GM20000 (cell line): ENCODE results near the gene DNAJC11.
"Not testable (repeated sequence)": the region's sequence is repeated elsewhere in the genome, so short reads cannot be mapped to it uniquely, and the experiment has no call there.

Experiments used
- DNase-seq: peaks from one replicate; pipeline ENCODE4 v3.0.0; 2012; ENCODE audit warnings: low spot score
- CTCF ChIP-seq: IDR thresholded peaks from 2 replicates; pipeline ENCODE4 v1.5.1; 2012; ENCODE audit warnings: mild to moderate bottlenecking, control low read depth; ENCODE audit errors: extremely low read depth, missing control alignments

DNAJC11 gene

GRCh38 chr1:6724517-6725141 lies 23.0 kb upstream of the DNAJC11 start:
- TF ChIP-seq CTCF: no peak
- no peak for DNase-seq

- no peak for TF ChIP-seq CTCF
- DNase-seq: no peak
Measured at GRCh38 chr1:6723621-6724428, 22.2 kb upstream of the DNAJC11 start.

- TF ChIP-seq CTCF: no peak
- no peak for DNase-seq
Measured at GRCh38 chr1:6711174-6711573, 9.6 kb upstream of the DNAJC11 start.

- DNase-seq: no peak
- TF ChIP-seq CTCF: no peak
Measured at GRCh38 chr1:6704746-6705145, 3.1 kb upstream of the DNAJC11 start.

- no peak for DNase-seq
- TF ChIP-seq CTCF: no peak
Measured at GRCh38 chr1:6703016-6703415, 1.4 kb upstream of the DNAJC11 start.

GRCh38 chr1:6700853-6701436 lies 671 bp downstream of the DNAJC11 start:
- no peak for DNase-seq
- TF ChIP-seq CTCF: no peak

GRCh38 chr1:6699915-6700314 lies 1.7 kb downstream of the DNAJC11 start:
- not testable (repeated sequence) for DNase-seq
